ENCODE data around the gene SPANXD.
"Not testable (repeated sequence)": the region's sequence is repeated elsewhere in the genome, so short reads cannot be mapped to it uniquely, and the experiment has no call there.

The SPANXD gene

DNA sequence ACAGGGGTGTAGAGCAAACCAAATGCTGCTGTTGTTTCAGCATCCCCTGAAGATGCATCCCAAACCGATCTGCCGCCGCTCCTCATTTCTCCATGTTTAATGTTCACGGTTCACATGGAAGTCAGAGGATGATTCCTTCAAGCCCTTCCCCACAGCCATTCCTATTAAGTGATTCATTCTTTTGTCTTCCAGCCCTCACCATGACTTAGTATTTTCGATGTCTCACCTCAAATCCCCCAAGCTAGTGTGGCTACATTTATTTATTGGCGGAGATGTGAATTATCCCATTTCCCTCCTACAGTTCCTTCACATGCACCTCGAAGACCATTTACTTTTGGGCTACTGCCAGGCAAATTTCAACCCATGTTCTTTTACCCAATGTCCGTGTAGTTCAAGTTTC, at the start of gene SPANXD:
TSS of gene SPANXD (minus strand) at position 101 of the 400 bp plus-strand sequence. CDS start 334 bp downstream, outside the sequence.
- not testable (repeated sequence) for DNase-seq (ENCODE audit: low read depth)

DNA sequence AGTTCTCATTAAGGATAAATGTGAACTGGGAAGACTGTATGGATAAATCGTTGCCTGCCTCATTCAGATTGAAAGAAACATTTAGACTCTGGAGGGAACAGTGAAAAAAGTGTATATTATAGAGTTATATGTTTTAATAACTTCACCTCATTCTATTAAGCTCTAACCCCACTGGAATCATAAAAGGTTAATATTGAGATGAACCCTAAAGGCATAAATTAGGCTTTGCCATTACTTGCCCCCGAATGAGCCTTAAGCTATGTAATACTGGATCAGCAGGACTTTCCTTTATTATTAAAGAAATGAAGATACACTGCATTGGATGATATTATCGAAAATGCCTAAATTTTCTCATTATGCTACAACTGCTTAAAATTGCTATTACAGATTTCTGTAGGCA, 44.1 kb upstream of the SPANXD start:
- no peak for DNase-seq (ENCODE audit: low read depth)

GRCh38 chrX:141736656-141737055, 38.1 kb upstream of the SPANXD start:
- no peak for DNase-seq (ENCODE audit: low read depth)

GRCh38 chrX:141733371-141733770, 34.8 kb upstream of the SPANXD start:
- no peak for DNase-seq (ENCODE audit: low read depth)

GRCh38 chrX:141732031-141732430, 33.5 kb upstream of the SPANXD start:
- no peak for DNase-seq (ENCODE audit: low read depth)

- no peak for DNase-seq (ENCODE audit: low read depth)
These were observed 25.6 kb upstream of the SPANXD start for GRCh38 chrX:141724186-141724585.

DNA sequence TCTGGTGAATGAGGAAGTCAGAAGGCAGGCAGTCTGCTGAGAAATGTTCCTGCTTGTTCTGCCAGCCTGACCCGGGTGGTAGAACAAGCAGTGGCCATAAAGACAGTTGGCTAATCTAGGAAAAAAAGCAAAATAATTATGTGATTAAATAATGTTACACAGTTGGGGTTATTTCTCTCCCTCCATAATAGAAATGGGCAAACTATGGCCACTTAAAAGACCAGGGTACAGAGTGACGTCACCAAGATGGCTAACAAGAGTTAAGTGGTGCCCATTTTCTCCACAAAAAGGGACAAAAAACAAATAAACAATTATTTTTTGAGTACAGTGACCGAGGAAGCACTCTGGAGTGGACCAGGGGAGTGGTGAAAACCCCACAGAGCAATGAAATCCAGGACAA, 16.1 kb upstream of the SPANXD start:
- DNase-seq (ENCODE audit: low read depth), result no peak

DNA sequence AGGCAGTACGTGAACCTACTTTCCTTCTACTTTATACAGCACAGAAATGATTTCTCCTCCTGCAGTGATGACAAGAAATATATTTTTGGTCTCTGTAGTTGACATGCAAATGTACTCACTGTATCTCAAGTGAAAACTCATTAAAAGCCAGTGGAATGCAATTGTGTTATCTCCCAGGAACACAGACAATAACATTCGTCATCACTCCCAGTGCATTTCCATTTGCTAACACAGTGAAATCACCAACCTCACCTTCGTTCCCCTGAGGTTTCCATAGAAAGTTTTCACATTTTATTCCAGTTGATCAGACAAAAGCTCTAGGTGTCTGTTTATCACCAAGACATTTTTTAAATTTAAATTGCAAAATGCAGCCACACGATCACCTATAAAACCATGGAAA, 2.5 kb upstream of the SPANXD start:
- DNase-seq (ENCODE audit: low read depth), result no peak

DNA sequence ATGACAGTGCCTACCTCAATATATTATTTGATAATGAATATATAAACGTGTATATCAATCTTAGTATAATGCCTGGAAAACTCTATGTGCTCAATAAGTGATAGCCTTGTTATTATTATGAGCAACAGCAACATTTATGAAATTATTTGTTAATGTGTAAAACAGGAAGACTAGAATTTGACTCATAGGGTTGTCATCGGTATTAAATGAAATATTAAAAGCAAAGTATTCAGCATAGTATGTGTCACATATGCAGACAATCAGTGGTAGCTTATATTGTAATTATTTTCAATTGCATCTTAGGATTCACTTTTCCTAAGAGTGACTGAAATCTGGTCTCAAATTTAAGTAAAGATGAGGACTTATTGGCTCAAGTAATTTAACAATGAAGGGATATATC, 24.6 kb downstream of the SPANXD start:
- no peak for DNase-seq (ENCODE audit: low read depth)

GRCh38 chrX:141669689-141670088, 28.9 kb downstream of the SPANXD start:
- no peak for DNase-seq (ENCODE audit: low read depth)

DNA sequence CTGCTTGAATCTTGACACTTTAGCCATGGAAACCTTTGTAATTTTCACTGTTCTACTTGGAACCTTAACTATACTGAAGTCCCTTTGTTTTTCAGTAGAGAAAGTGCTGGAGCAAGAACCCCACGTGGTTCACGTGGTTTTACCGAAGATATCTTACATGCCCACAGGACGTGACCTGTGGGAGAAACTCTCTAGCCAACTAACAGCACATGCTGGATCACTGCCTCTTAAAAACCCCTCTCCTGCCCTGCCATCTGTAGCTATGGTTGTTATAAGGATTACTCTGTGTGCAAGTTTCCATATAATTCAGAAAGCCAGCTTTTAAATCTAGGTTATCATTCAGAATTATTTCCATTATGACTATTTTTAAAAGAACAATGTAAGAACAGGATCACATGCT, 30.2 kb downstream of the SPANXD start:
- no peak for DNase-seq (ENCODE audit: low read depth)

DNA sequence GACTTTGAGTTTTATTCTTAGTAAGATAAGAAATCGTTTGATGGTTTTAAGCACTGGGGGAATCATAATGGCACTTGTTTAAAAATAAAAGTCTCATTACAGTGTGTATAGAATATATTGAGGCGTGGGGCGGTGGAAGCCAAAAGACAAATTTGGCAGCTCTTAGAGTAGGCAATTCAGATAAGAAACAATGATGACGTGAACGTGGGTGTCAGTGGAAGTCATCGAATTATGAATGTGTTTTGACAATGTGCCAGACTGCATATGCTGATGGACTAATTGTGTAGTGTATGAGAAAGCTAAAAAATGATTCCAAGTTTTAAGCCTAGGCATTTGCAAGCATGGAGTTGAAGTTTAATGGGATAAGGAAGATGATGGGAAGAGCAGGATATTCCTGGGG, 35.8 kb downstream of the SPANXD start:
- DNase-seq (ENCODE audit: low read depth), result no peak

- DNase-seq (ENCODE audit: low read depth), result no peak
These were observed 46.3 kb downstream of the SPANXD start for GRCh38 chrX:141652286-141652685.

Data from fibroblast of the conjunctiva (primary cell).